ENCODE measurements around the gene TBX2. TPM values are rescaled to one million over a fixed set of nuclear protein-coding genes. Genes with fewer than 3 reads are reported as not detected.

Gene TBX2
- total and polyA plus RNA-seq, 9 of the 15 experiments (the other 6 are each of a cell fraction or from before 2014, with no cell fraction given) = 0.18 TPM; not detected in 8

DNA sequence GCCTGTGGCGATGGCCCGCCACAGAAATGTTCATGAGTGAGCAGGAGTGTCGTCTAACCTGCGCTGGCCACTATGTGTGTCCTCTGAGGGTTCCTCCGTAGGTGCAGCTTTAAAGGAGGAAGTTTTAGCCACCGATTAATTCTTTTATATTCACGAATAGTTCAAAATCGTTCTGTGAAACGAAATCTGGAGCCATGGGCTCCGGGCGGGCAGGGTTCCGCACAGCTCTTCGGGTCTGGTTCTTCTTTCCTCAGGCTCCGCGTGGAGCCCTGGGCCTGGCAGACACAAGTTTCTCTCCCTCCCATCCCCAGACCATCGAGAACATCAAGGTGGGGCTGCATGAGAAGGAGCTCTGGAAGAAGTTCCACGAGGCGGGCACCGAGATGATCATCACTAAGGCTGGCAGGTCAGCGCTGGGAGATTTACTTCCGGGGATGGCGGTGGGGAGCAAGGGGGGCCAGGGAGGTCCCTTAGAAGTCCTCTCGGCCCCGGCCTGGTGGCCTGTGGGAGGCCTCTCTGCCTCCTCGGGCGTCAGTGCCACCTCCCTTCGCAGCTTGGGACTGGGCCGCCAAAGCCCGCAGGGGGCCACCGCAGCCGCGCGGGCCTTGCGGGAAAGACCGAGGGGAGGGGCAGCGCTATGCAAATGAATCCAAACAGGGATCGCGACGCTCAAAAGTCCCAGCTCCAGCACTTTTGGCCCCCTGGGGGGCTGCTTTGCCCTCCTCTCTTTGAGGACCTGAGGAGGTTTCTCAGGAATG, 57.8 kb downstream of the TBX2 start:
- Histone ChIP-seq H3K9me3 (replicated peaks; ENCODE audit: control insufficient read depth, insufficient read depth, low read depth, low read length) (no peaks in the 10 kb centered on the region), H3K27ac (ENCODE audit: extremely low read depth, low read depth, low read length) (no peak overlapping the region), H3K36me3 (ENCODE audit: control insufficient read depth, insufficient read depth, low read length) (no peaks in the 10 kb centered on the region), H3K9me1 (ENCODE audit: control insufficient read depth, insufficient read depth, low read length) (no peaks in the 10 kb centered on the region), H4K20me1 (replicated peaks; ENCODE audit: control insufficient read depth, insufficient read depth, low read length) (no peaks in the 10 kb centered on the region), H2AFZ (ENCODE audit: low read depth, low read length) (no peak overlapping the region), H3K4me3 (no peak overlapping the region), H3K79me2 (ENCODE audit: control insufficient read depth, insufficient read depth, low read length) (no peaks in the 10 kb centered on the region), H3K4me2 (ENCODE audit: insufficient read depth, low read length) (no peak overlapping the region), H3K9ac (ENCODE audit: insufficient read depth in 1 of 2, low read depth in 2 of 2, low read length in 2 of 2) (no peak overlapping the region), H3K4me1 (replicated peaks in 1 of 2; ENCODE audit: control insufficient read depth in 2 of 2, insufficient read depth in 2 of 2, low read length in 2 of 2) (peaks cover 0 to 31% of the 10 kb centered on the region in 2 experiments; a peak in 2 of 5 replicates), H3K27me3 (ENCODE audit: control insufficient read depth in 2 of 2, insufficient read depth in 2 of 2, low read length in 2 of 2) (peaks cover 27 to 60% of the 10 kb centered on the region in 2 experiments; a peak in 4 of 5 replicates)
- no peak for DNase-seq (ENCODE audit: extremely low read depth in 1 of 4, low spot score in 3 of 4)
- FAIRE-seq = no peak
- intact Hi-C loops (cut with micrococcal nuclease) (no loop called here), in situ Hi-C loops (cut with MboI) (no loop called here)
- BruUV-seq (replicated peaks) = no TSS peak
- 21% methylated on average over 27 of the region's 39 CpGs for whole genome bisulfite sequencing (ENCODE audit: insufficient coverage, low coverage, missing lambda C conversion rate)
- TF ChIP-seq ZNF586 (CRISPR knock-in tag; conservative IDR thresholded peaks at IDR 0.05) (no peak), ZNF551 (CRISPR knock-in tag; IDR thresholded peaks at IDR 0.05) (no peak), MAFF (IDR thresholded peaks at IDR 0.05; ENCODE audit: low read length) (no peak)
- TF ChIP-seq, protein P1, sequence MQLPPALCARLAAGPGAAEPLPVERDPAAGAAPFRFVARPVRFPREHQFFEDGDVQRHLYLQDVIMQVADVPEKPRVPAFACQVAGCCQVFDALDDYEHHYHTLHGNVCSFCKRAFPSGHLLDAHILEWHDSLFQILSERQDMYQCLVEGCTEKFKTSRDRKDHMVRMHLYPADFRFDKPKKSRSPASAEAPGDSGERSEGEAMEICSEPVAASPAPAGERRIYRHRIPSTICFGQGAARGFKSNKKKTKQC (CRISPR knock-in tag; IDR thresholded peaks at IDR 0.05) = no peak
- TF ChIP-seq, protein P2, sequence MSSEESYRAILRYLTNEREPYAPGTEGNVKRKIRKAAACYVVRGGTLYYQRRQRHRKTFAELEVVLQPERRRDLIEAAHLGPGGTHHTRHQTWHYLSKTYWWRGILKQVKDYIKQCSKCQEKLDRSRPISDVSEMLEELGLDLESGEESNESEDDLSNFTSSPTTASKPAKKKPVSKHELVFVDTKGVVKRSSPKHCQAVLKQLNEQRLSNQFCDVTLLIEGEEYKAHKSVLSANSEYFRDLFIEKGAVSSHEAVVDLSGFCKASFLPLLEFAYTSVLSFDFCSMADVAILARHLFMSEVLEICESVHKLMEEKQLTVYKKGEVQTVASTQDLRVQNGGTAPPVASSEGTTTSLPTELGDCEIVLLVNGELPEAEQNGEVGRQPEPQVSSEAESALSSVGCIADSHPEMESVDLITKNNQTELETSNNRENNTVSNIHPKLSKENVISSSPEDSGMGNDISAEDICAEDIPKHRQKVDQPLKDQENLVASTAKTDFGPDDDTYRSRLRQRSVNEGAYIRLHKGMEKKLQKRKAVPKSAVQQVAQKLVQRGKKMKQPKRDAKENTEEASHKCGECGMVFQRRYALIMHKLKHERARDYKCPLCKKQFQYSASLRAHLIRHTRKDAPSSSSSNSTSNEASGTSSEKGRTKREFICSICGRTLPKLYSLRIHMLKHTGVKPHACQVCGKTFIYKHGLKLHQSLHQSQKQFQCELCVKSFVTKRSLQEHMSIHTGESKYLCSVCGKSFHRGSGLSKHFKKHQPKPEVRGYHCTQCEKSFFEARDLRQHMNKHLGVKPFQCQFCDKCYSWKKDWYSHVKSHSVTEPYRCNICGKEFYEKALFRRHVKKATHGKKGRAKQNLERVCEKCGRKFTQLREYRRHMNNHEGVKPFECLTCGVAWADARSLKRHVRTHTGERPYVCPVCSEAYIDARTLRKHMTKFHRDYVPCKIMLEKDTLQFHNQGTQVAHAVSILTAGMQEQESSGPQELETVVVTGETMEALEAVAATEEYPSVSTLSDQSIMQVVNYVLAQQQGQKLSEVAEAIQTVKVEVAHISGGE (CRISPR knock-in tag; IDR thresholded peaks at IDR 0.05) = peak in 1 of 3 experiments; percentile 35; a peak in 1 of 6 replicates
- POLR2A ChIA-PET = no interaction called here
- no peak for ATAC-seq
- CTCF ChIA-PET (ENCODE audit: low intra/inter-chr PET ratio) = no interaction called here
